ENCODE results near the gene TNFRSF14.

GRCh38 chr1:2556678-2557481, 709 bp downstream of the TNFRSF14 start:
- TF ChIP-seq, protein P1, sequence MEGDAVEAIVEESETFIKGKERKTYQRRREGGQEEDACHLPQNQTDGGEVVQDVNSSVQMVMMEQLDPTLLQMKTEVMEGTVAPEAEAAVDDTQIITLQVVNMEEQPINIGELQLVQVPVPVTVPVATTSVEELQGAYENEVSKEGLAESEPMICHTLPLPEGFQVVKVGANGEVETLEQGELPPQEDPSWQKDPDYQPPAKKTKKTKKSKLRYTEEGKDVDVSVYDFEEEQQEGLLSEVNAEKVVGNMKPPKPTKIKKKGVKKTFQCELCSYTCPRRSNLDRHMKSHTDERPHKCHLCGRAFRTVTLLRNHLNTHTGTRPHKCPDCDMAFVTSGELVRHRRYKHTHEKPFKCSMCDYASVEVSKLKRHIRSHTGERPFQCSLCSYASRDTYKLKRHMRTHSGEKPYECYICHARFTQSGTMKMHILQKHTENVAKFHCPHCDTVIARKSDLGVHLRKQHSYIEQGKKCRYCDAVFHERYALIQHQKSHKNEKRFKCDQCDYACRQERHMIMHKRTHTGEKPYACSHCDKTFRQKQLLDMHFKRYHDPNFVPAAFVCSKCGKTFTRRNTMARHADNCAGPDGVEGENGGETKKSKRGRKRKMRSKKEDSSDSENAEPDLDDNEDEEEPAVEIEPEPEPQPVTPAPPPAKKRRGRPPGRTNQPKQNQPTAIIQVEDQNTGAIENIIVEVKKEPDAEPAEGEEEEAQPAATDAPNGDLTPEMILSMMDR (IDR thresholded peaks at IDR 0.05), result no peak
- no peak for TF ChIP-seq HDAC2 (IDR thresholded peaks at IDR 0.05)
- TF ChIP-seq POLR2A (IDR thresholded peaks at IDR 0.05; ENCODE audit: low read length), result no peak
- no peak for TF ChIP-seq JUNB (IDR thresholded peaks at IDR 0.05)
- TF ChIP-seq RAD21 (conservative IDR thresholded peaks at IDR 0.05 in 1 of 2, IDR thresholded peaks at IDR 0.05 in 1 of 2), result no peak
- no peak for TF ChIP-seq ZFP36 (IDR thresholded peaks at IDR 0.05; ENCODE audit: borderline replicate concordance, partially characterized antibody)
- no peak for TF ChIP-seq EP300 (IDR thresholded peaks at IDR 0.05)
- TF ChIP-seq ZC3H11A (IDR thresholded peaks at IDR 0.05), result no peak
- TF ChIP-seq MYC (IDR thresholded peaks at IDR 0.05; ENCODE audit: borderline replicate concordance, low read length), result no peak
- no peak for TF ChIP-seq PHF8 (IDR thresholded peaks at IDR 0.05; ENCODE audit: borderline replicate concordance, low read depth)
- no peak for TF ChIP-seq SREBF2 (IDR thresholded peaks at IDR 0.05)
- no peak for TF ChIP-seq CHD4 (IDR thresholded peaks at IDR 0.05; ENCODE audit: borderline replicate concordance)
- TF ChIP-seq RNF2 (IDR thresholded peaks at IDR 0.05; ENCODE audit: borderline replicate concordance, low read depth), result no peak
- no peak for TF ChIP-seq MAFK (IDR thresholded peaks at IDR 0.05; ENCODE audit: partially characterized antibody)

Data from A549 (cell line).